ENCODE results near the gene RHOG. TPM values are rescaled to one million over a fixed set of nuclear protein-coding genes. Genes with fewer than 3 reads are reported as not detected.

The RHOG gene
- total RNA-seq = 41.2 and 49.9 TPM in 2 replicates

DNA sequence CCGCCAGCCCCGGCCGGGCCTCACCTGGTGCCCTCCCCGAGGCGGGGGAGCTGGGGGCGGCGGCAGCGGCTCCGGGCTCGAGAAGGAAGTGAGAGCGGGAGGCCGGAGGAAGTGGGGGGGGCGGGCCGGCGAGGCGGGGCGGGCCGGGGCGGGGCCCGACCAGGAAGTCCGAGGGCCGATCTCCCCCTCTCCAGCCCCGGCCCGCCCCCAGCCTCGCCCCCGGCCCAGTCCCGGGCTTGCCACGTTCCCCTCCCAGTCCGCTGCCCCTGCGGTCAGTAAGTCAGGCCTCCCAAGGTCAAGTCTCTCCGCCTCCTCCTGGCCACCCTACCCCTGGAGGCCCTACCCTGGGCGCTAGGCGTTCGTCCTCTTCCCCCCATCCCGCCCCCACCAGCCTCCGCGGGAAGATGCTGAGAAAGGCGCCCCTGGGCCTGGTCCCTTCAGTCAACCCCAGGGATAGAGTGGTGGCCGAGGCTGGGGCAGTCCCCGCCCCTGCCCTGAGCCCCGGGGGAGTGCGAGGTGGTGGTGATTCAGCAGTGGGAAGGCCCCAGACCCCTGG lies at the start of gene RHOG:
TSS of gene RHOG (minus strand) at position 90 of the 556 bp plus-strand sequence. CDS start 12,821 bp downstream, outside the sequence.

DNA sequence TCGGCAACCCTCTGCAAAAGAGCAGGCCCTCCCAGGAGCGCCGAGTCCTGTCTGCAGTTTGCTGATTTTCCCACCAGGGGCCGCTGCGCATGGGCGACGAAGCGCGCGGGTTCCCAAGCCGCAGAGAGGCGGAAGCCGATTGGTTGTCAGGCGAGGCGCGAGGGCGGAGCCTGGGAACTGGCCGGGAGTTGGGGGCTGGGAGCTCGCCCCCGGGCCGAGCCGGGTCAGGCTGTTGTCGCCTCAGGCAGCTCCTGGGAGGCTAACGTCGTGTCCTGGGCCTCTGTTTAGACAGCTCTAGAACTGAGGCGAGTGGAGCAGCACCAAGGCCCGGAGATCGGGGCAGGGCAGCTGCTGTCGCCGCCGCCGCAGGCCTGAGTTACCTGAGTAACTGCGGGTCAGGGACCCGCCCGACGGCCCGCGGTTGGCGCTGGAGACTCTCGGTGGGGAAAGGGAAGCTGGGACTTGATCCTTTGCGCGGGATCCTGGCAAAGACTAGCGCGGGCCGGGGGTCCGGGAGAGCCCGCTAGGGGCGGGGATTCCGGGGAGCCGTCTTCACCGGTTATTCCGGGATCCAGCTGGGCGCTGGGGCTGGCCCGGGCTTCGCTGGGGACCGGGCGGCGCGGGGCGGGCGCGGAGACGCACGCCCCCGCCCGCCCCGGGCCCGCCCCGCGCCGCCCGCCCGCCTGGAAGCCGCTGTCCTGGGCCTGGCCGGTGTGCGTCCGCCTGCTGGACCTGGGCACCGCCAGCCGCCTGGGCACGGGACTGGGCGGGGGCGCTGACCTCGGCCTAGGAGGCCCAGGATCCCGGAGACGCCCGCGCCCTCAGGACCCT lies 14.4 kb upstream of the RHOG start, which contains the start of gene STIM1:
TSS of gene STIM1 (plus strand) at position 688 of the 831 bp plus-strand sequence. CDS start 607 bp downstream, outside the sequence.

DNA sequence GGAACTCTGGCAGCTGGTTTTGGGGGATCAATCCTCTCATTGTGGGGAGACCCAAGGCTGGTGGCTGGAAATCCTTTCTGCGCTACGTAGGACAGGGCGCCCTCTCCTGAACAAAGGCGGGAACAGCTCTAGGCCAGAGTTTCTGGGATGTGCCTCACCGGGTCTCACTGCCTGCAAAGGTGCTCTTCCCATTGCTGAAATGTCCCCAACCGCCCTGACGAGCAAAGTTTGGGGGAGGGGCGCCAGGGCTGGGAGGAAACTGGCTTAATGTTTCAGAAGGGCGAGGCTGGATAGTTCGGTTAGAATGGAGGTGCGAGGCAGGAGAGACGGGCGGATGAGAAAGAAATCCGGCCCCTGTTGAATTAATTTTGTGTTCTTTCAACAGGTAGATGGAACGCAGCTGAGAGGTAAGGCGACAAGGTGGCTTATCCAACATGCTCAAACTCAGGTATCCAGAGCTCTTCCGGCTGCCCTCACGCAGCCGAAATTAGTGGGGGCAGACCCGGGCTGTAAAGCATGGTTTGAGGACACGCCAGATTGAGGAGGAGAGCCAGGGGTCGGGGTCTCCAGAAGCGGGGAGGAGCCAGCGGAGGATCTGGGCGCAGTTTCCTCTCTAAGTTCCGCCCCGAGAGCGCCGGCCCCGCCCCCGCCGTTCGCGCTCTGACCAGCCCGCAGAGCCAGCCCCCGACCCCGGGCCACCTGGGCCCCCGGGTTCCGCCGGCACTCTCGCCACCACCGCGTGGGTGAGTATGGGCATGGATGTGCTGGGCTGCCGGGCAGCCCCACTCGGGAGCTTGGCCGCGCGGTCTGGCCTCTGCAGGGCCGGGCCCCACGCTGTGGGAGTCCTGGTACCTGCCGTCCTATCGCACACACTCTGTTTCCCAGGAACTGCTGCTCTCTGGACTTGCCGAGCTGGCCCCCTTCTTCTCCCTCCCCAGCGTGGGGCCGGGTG lies 32.6 kb downstream of the RHOG start, which contains the start of gene PGAP2:
TSS of gene PGAP2 (plus strand) at position 652 of the 952 bp plus-strand sequence. CDS start 2,700 bp downstream, outside the sequence.

DNA sequence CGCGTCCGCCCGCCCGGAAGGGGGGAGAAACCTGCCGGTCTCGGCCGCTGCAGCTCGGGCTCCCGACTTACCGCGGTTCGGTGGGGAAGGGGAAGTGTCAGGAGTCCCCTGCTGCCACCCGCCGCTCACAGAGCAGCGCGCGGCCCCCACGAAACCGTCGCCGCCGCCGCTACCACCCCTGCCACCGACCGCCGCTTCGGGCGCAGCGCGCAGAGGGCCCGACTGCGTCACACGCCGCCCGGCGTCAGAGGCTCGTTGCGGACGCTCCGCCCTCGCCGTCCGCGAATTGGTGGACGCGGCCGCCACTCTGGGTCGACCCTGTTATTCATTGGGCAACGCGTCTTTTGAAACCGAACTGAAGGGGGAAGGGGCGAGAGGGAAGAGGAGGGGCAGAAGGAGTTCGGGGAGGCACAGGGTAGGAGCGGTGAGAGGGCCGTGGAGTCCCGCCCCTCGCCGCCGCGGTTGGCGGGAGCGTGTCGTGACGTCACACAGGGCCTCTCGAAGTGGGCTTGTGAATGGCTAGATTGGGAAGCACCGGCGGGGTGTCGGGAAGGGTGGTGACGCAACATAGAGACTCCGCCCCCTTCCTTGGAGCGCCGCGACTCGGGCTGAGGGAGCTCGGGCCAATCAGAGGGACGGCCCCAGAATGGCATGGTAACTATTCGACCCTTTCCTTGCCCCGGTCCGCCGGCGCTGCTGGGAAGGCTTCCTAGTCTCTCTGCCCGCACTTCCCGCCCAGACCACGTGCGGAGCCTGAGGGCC lies 43.2 kb downstream of the RHOG start, which contains the start of gene NUP98:
TSS of gene NUP98 (minus strand) at position 226 of the 762 bp plus-strand sequence. CDS start 15,437 bp downstream, outside the sequence.

Other genes with a start within 250 kb of the RHOG start
- not detected in 2 replicates for gene ART5, start 199.0 kb downstream of the RHOG start, total RNA-seq
- gene ART1, start 195.8 kb downstream of the RHOG start, total RNA-seq = not detected in 2 replicates
- 0.63 TPM in 1 of 2 replicates, not detected in the other for gene CHRNA10, start 169.6 kb downstream of the RHOG start, total RNA-seq
- gene NUP98, start 43.4 kb downstream of the RHOG start, total RNA-seq = 73.9 and 74.6 TPM in 2 replicates
- 22.4 and 31.9 TPM in 2 replicates for gene PGAP2, start 32.4 kb downstream of the RHOG start, total RNA-seq
- gene STIM1, start 14.7 kb upstream of the RHOG start, total RNA-seq = 26.8 and 29.6 TPM in 2 replicates

Measured in airway epithelial cell (primary cell).